Body of pancreas (tissue), 4 donors: Measurements from ENCODE around the gene TP53AIP1.

Experiments
- POLR2A ChIP-seq, 3 donors: fragments of 450-650 bp; IDR thresholded peaks; one replicate each; pipeline ENCODE4 v1.6.1; 2016; ENCODE audit warnings: antibody characterized with exemption in 3 of 3, mild to moderate bottlenecking in 2 of 3
- TF ChIP-seq, protein P1 (sequence below), 7 experiments: fragments of 450-650 bp in 4 of 7; fragments of 200-600 bp in 3 of 7; sonication (generic) in 3 of 7; IDR thresholded peaks; one replicate each; pipeline ENCODE4 v1.5.1; 2016 to 2019; ENCODE audit warnings: antibody characterized with exemption in 7 of 7

DNA sequence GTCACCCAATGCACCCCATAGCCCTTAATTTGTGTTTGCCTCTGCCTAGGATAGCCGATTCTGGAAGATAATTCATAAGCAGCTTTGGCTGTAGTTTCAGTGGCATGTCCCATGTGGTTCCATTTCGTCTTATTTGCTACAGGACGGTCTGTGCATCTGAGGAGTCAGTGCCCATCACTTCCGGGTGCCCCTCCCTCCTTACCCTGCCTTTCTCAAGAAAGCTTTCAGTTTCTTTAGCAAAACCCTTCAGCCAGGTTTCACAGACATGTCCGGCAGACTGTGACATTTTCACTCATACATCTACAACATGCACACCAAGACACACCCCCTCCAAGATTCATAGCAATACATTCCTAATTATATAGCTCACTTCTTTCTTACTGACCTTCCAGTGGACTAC lies 14.3 kb downstream of the TP53AIP1 start:
- no peak for TF ChIP-seq POLR2A (IDR thresholded peaks at IDR 0.05)
- TF ChIP-seq, protein P1, sequence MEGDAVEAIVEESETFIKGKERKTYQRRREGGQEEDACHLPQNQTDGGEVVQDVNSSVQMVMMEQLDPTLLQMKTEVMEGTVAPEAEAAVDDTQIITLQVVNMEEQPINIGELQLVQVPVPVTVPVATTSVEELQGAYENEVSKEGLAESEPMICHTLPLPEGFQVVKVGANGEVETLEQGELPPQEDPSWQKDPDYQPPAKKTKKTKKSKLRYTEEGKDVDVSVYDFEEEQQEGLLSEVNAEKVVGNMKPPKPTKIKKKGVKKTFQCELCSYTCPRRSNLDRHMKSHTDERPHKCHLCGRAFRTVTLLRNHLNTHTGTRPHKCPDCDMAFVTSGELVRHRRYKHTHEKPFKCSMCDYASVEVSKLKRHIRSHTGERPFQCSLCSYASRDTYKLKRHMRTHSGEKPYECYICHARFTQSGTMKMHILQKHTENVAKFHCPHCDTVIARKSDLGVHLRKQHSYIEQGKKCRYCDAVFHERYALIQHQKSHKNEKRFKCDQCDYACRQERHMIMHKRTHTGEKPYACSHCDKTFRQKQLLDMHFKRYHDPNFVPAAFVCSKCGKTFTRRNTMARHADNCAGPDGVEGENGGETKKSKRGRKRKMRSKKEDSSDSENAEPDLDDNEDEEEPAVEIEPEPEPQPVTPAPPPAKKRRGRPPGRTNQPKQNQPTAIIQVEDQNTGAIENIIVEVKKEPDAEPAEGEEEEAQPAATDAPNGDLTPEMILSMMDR (IDR thresholded peaks at IDR 0.05): no peak
